Amniotic stem cell (primary cell): ENCODE results near the gene TNNI2.
"Not testable (repeated sequence)": the region's sequence is repeated elsewhere in the genome, so short reads cannot be mapped to it uniquely, and the experiment has no call there.

Source experiments
- DNase-seq: peaks from one replicate; lab custom pipeline; 2025; lab: John Stamatoyannopoulos, UW

TNNI2 gene

GRCh38 chr11:1838426-1839144 lies at the start of gene TNNI2:
Gene TNNI2 (plus strand): TSS chr11:1838981. CDS start chr11:1839697, 716 bp downstream.
- DNase-seq, result no peak

GRCh38 chr11:1791912-1792311 lies 46.9 kb upstream of the TNNI2 start:
- no peak for DNase-seq

- no peak for DNase-seq
Observed at GRCh38 chr11:1792461-1792860, 46.3 kb upstream of the TNNI2 start.

DNA sequence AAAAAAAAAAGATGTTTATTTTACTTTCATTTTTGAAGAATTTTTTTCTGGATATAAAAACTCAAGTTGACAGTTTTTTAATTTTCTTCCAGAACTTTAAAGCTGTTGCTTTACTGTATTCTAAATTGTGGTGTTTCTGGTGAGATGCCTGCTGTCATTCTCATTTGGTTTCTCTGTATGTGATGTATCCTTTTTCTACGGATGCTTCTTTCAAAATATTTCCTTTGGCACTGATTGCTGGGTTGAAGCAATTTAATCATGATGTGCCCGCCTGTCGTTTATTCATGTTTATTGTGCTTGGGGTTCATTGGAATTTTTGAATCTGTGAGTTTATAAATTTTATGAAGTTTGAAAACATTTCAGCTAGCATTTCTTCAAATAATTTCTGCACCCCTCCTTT lies 45.7 kb upstream of the TNNI2 start:
- DNase-seq, result no peak

DNA sequence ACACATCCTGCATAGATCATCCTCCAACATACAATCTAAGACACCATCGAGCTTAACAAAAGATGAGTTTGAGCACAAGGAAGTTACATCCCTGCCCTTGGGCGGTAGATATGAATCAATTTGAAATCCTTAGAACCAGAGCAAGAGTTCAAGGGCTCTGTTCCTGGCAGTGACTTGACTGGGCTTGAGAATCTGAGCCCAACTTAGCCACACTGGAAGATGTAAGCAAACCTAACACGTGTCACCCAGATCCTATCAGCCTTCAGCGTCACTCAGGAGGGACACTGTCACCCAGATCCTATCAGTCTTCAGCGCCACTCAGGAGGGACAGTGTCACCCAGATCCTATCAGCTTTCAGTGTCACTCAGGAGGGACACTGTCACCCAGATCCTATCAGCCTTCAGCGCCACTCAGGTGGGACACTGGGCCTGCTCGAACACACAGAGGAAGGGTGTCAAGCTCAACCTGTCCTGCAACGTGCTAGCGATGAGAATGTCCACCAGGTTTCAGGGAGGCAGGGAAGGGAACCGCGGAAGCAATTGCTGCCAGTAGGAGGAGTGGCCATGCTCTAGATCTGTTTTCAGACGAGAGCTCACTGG lies 42.3 kb upstream of the TNNI2 start:
- no peak for DNase-seq

GRCh38 chr11:1797391-1798125 lies 41.2 kb upstream of the TNNI2 start:
- no peak for DNase-seq

DNA sequence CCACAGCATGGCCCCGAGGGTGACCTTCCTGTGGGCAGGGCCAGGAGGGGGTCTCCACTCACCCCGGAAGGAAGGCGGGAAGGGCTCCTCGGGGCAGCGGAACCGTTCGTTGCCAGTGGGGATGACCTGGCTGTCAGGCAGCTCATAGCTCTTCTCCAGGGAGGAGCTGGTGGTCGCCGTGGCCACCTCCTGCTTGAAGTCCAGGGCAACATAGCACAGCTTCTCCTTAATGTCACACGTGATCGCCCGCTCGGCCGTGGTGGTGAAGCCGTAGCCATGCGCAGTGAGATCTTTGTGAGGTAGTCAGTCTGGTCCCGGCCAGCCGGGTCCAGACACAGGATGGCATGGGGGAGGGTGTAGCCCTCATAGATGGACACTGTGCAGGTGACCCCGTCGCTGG lies 35.5 kb upstream of the TNNI2 start:
- no peak for DNase-seq

GRCh38 chr11:1803835-1804519 lies 34.8 kb upstream of the TNNI2 start:
- not testable (repeated sequence) for DNase-seq

GRCh38 chr11:1805525-1805924 lies 33.3 kb upstream of the TNNI2 start:
- no peak for DNase-seq

- DNase-seq, result no peak
Observed at GRCh38 chr11:1807264-1807995, 31.4 kb upstream of the TNNI2 start.

DNA sequence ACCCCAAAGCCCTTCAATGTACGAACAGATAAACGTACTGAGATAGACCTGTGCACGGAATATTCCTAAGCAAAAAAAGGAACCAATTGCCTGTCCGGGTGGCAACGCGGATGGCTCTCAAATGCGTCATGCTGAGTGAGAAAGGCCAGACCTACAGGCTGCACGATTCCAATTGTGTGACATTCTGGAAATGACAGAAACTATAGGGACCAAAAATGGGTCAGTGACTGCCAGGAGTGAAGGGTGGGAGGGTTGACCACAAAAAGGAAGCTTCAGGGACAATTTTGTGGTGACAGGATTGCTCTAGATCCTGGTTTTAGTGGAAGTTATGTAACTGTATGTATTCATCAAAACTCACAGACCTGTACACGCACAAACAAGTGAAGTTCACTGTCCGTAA lies 28.0 kb upstream of the TNNI2 start:
- DNase-seq, result no peak

- DNase-seq, result no peak
Observed at GRCh38 chr11:1812274-1812673, 26.5 kb upstream of the TNNI2 start.

- no peak for DNase-seq
Observed at GRCh38 chr11:1812801-1813200, 26.0 kb upstream of the TNNI2 start.

DNA sequence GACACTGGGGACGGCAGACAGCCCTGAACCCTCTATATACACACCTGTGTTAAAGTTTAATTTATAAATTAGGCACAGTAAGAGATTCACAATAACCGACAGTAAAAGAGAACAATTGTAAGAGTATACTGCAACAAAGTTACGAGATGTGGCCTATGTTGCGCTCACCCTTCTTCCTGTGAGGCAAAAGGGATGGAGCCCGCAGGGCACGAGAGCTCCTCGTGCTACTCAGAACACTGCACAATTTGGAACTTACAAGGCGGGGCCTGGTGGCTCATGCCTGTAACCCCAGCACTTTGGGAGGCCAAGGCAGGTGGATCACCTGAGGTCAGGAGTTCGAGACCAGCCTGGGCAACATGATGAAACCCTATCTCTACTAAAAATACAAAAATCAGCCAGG lies 25.4 kb upstream of the TNNI2 start:
- not testable (repeated sequence) for DNase-seq

DNA sequence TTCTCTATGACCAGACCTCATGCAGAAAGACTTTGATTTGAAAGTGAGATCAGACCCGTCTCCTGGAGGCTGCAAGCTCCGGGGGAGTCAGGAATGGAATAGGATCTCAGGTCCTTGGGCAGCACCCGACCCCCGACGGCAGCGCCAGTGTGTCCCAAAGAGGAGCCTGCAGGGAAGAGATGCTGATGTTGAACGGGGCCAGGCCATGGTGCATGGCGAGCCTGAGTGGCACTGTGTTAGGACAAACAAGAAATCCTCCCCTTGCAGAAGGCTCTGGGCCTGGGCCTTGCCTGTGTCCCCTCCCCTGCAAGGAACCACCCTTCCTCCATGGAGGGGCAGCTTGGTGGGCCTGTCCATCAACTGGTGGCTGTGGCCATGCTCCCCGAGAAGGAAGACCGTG lies 24.1 kb upstream of the TNNI2 start:
- no peak for DNase-seq

DNA sequence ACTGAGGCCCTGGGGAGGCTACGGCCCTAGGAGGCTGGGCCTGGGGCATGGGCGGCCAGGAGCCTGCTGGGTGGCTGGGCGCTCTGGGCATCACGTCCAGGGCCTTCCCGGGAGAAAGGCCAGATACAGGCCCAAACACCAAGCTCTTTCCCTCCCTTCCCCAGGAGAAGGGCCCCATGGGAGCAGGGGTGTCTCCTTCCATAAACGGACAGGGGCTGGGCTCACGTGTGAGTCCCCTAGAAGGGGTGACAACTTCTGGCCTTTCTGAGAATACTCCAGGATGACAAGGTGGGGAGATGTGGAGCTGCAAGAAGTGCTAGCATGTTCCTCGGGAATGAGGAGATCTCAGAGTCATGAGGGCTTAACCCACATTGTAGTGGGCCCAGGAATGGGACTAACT lies 23.5 kb upstream of the TNNI2 start:
- DNase-seq, result no peak

DNA sequence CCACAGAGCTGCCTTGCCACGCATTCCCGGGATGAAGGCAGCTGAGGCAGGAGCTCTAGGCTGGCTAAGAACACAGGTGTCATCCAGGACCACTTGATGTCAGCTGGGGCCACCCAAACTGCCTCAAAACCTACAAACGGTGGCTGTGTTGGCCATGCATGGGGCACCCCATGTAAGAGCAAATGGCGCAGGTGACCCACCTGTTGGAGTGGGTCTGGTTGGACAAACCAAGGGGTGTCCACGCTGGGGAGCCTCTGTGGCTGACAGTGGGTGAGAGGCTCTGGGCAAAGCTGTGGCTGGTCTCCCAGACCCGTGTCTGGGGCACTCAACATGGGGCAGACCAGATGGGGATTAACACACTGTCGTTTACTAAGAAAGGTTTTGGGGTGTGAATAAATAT lies 23.0 kb upstream of the TNNI2 start:
- DNase-seq, result no peak

DNA sequence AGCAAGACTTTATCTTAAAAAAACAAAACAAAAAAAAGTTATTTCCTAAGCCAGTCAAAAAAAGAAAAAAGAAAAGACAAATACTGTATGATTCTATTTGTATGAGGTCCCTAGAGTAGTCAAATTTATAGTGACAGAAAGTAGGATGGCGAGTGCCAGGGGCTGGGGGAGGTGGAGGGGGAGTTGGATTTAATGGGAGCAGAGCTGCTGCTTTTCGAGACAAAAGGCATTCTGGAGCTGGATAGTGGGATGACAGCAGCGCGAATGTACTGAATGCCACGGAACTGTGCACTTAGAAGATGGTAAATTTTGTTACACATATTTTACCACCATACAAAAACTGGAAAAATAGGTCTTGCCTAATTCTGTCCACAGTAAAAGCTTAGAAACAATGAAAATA lies 21.8 kb upstream of the TNNI2 start:
- no peak for DNase-seq

- no peak for DNase-seq
Observed at GRCh38 chr11:1817511-1817910, 21.3 kb upstream of the TNNI2 start.

- no peak for DNase-seq
Observed at GRCh38 chr11:1819074-1819473, 19.7 kb upstream of the TNNI2 start.

DNA sequence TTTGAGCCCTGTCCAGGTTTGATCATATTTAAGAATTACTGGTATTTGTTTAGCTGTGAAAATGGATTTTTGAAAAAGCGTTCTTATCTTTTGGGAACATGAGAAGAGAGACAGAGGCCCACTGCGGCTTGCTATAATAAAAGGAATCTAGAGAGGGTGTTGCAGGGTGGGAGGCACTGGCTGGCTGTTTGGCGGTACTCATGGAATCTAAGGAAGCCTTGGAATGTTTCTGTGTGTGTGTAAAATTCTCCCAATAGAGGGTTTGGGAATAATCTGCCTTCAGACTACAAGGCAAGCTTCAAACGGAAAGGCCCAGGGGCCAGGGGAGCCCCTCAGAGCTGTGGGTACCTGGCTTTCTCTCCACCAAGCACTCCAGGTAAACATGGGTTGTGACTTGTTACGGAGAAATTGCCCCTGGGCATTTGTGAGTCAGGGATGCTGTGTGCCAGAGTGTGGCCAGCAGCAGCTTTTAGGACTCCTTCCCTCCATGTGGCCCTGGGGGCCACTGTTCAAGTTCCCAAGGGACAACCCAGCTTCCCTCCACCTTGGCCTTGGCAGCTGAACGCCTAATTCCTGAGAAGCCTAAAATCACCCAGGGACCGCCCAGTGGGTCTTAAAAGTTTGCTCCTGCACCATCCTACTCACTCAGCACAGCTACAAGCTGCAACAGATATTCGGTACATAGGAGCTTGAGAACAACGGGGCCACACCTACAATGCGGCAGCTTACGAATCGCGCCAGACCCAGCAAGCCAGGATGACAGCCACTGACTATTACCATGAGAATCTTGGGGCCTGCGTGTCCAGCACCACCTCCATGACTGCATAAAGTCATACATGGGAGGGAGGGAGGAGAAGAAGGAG lies 18.1 kb upstream of the TNNI2 start:
- no peak for DNase-seq
